RCC 7860 (cell line): ENCODE data around the gene VWA1.
"Not testable (repeated sequence)": the region's sequence is repeated elsewhere in the genome, so short reads cannot be mapped to it uniquely, and the experiment has no call there.

Experiments
- DNase-seq: peaks from one replicate; pipeline ENCODE4 v3.0.0-alpha.2; 2015; ENCODE audit warnings: low spot score
- FAIRE-seq: peaks from 2 replicates; lab custom pipeline; 2012; peaks lifted over from hg19 to GRCh38; lab: Jason Lieb, UNC

Gene VWA1

GRCh38 chr1:1480488-1480867 lies 45.0 kb downstream of the VWA1 start:
- FAIRE-seq, DNase-seq: not testable (repeated sequence)

GRCh38 chr1:1481811-1482210 lies 46.3 kb downstream of the VWA1 start:
- not testable (repeated sequence) for FAIRE-seq

GRCh38 chr1:1482856-1483255 lies 47.4 kb downstream of the VWA1 start:
- DNase-seq (no peak), FAIRE-seq (no peak)

More at GRCh38 chr1:1481811-1482210, 46.3 kb downstream of the VWA1 start:
- not testable (repeated sequence) for DNase-seq

GRCh38 chr1:1483714-1484113 lies 48.2 kb downstream of the VWA1 start:
- no peak for FAIRE-seq
- DNase-seq: no peak

- FAIRE-seq, DNase-seq: not testable (repeated sequence)
These were observed 49.7 kb downstream of the VWA1 start for GRCh38 chr1:1484976-1485750.

DNA sequence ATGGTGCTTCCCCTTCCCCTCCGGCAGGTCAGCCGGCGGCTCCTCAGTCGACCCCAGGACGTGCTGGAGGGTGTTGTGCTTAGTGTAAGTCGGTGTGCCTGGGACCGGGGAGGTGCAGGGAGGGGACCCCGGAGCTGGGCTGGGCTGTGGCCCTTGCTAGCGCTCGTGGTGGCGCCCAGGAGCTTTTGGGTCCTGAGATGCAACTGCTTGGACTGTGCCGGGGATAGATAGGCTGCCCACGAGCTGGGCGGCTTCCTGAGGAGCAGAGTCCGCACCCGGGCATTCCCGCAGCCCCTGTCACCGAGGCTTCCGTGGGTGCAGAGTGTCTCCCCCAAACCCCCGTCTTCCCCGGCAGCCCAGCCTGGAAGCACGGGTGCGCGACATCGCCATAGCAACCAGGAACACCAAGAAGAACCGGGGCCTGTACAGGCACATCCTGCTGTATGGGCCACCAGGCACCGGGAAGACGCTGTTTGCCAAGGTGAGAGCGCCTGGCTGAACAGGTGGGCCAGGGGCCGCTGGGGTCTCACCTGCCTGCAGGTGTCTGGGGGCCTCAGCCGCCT lies 50.3 kb downstream of the VWA1 start:
- not testable (repeated sequence) for FAIRE-seq, DNase-seq

DNA sequence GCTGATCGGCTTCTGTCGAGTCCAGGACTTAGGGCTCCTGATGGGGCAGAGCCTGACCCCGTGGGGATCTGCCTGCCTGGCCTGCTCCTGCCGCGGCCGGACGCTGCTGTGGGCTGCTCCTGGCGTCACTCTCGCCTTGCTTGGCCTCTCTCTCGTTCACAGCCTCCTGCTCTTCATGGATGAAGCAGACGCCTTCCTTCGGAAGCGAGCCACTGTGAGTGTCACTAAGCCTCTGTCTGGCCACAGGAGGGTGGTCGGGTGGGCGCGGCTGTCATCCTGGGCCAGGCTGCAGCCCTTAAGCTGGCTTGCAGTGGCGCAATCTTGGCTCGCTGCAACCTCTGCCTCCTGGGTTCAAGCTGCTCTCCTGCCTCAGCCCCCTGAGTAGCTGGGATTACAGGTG lies 52.2 kb downstream of the VWA1 start:
- FAIRE-seq: no peak
- DNase-seq: no peak

- no peak for DNase-seq
- no peak for FAIRE-seq
These were observed 53.7 kb downstream of the VWA1 start for GRCh38 chr1:1489231-1489630.

DNA sequence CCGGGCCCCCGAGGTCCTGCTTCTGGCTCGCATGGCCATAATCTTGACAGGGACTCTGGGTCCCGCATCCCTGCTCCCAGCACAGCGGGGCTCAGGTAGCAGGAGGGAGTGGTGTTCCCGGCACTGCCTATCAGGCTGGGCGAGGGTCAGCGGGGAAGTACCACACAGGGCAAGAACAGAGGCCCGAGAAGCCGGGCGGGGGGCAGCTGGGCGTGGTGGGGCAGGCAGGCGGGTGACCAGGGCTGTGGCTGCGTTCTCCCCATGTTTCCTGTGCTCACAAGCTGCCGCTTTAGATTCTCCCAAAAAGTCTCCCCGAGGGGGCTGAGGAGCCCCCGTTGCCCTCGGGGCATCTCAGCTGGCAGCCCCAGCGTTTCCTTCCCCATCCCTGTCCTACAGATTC lies 54.4 kb downstream of the VWA1 start:
- DNase-seq: no peak
- no peak for FAIRE-seq

DNA sequence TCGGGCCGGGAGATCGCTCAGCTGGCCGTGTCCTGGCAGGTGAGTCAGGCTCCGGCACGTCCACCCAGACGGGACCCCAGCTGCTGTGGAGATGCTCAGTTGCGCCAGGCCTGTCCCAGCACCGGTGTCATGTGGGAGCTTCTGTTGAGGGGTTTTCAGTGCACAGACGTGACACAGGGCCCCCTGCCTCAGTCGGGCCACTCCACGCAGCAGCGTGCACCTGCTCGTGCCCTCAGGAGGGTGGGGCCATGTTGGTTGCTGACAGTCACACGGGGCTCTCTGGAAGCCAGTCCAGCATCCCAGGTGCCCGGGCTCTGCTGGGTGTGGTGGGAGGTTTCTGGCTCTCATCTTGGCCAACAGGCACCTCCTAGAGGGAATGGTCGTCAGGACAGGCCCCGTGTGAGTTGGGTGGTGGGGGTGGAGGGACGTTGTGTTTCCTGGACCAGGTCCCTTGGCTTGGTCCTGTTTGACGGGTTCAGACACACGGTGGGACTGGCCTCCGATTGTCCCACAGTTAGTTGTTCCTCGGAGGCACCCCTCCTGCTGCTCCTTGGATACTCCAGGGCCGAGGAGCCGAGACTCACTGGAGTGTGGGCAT lies 55.2 kb downstream of the VWA1 start:
- DNase-seq (no peak), FAIRE-seq (no peak)

DNA sequence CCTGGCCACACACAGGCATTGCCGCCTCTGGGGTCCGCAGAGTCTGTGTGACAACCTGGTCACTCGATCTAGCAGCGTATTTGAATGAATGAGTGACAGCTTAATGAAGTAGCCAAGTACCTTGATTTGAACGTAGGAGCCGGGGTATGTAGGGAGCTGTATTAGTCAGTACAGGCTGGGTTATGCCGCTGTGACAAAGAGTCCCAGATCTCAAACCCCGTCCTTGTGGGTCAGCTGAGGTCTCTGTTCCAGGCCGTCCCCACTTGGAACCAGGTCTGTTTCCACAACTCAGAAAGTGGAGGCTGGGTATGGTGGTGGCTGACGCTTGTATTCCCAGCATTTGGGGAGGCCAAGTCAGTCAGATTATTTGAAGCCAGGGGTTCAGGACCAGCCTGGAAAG lies 56.1 kb downstream of the VWA1 start:
- no peak for FAIRE-seq
- DNase-seq: no peak
